Measurements from ENCODE around the gene CCDC85B. TPM values are rescaled to one million over a fixed set of nuclear protein-coding genes. Genes with fewer than 3 reads are reported as not detected.

Gene CCDC85B
- total RNA-seq, 1 donor from 2014 or later: 3.9 TPM

DNA sequence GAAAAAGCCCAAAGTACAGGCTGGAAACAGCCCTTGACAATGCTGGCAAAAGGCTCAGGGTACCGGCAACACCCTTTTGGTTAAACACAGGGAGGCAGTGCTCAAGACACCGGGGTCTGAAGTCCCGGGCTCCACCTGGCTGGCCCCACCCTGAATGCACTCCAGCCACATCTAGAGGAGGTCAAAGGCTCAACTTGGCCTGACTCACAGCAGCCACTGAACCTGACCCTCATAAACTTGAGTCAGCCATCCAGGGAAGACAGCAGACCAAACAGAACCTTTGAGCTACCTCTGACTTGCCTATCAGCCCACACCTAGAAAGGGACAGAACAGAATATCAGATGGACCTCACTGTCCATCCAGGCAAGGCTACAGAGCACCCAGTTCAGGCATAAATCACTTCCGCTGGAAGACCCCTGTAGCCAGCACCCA lies 36.3 kb upstream of the CCDC85B start:
- H3K9me3 ChIP-seq (ENCODE audit: low read depth): no peaks in the 10 kb centered on the region
- H3K4me1 Mint-ChIP-seq: peaks cover 17% of the 10 kb centered on the region
- H3K4me2 ChIP-seq: no peak overlapping the region
- no peak overlapping the region for H3K27ac ChIP-seq
- H3K36me3 ChIP-seq: peaks cover 7% of the 10 kb centered on the region
- peak overlapping the region; percentile 50 for H3K4me3 Mint-ChIP-seq
- TF ChIP-seq EZH2phosphoT487 (IDR thresholded peaks at IDR 0.05) (no peak), EZH2 (IDR thresholded peaks at IDR 0.05) (no peak)
- TF ChIP-seq, protein P1, sequence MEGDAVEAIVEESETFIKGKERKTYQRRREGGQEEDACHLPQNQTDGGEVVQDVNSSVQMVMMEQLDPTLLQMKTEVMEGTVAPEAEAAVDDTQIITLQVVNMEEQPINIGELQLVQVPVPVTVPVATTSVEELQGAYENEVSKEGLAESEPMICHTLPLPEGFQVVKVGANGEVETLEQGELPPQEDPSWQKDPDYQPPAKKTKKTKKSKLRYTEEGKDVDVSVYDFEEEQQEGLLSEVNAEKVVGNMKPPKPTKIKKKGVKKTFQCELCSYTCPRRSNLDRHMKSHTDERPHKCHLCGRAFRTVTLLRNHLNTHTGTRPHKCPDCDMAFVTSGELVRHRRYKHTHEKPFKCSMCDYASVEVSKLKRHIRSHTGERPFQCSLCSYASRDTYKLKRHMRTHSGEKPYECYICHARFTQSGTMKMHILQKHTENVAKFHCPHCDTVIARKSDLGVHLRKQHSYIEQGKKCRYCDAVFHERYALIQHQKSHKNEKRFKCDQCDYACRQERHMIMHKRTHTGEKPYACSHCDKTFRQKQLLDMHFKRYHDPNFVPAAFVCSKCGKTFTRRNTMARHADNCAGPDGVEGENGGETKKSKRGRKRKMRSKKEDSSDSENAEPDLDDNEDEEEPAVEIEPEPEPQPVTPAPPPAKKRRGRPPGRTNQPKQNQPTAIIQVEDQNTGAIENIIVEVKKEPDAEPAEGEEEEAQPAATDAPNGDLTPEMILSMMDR (IDR thresholded peaks at IDR 0.05): no peak
- H3K4me1 ChIP-seq: peaks cover 3% of the 10 kb centered on the region
- peaks cover 40% of the 10 kb centered on the region for H4K20me1 ChIP-seq (ENCODE audit: low read depth)
- H3K27ac Mint-ChIP-seq: no peak overlapping the region
- H3K27me3 ChIP-seq: no peaks in the 10 kb centered on the region
- H3F3A ChIP-seq (ENCODE audit: low read depth): peaks cover 71% of the 10 kb centered on the region
- H3K9ac ChIP-seq: no peak overlapping the region
- peak; percentile 1 for DNase-seq (ENCODE audit: low spot score)
- peaks cover 44% of the 10 kb centered on the region for H3K36me3 Mint-ChIP-seq
- H3K9me3 Mint-ChIP-seq: peaks cover 10% of the 10 kb centered on the region
- no peak overlapping the region for H3K4me3 ChIP-seq
- peaks cover 43% of the 10 kb centered on the region for H3K79me2 ChIP-seq (ENCODE audit: low read depth)
- peaks cover 21% of the 10 kb centered on the region for H3K27me3 Mint-ChIP-seq (ENCODE audit: insufficient read depth, low read depth)
- H2AFZ ChIP-seq (replicated peaks): no peak overlapping the region

GRCh38 chr11:65854852-65855837 lies 35.3 kb upstream of the CCDC85B start:
- Histone ChIP-seq H3K36me3 (peaks cover 7% of the 10 kb centered on the region), H3K79me2 (ENCODE audit: low read depth) (peaks cover 43% of the 10 kb centered on the region), H4K20me1 (ENCODE audit: low read depth) (peaks cover 40% of the 10 kb centered on the region), H3K9ac (no peak overlapping the region), H3F3A (ENCODE audit: low read depth) (peaks cover 78% of the 10 kb centered on the region), H3K4me2 (no peak overlapping the region), H3K4me3 (no peak overlapping the region), H3K27me3 (no peaks in the 10 kb centered on the region), H3K27ac (no peak overlapping the region), H3K4me1 (peaks cover 3% of the 10 kb centered on the region), H2AFZ (replicated peaks) (no peak overlapping the region), H3K9me3 (ENCODE audit: low read depth) (no peaks in the 10 kb centered on the region)
- Mint-ChIP-seq H3K9me3 (peaks cover 10% of the 10 kb centered on the region), H3K36me3 (peaks cover 44% of the 10 kb centered on the region), H3K4me3 (peak overlapping the region; percentile 93), H3K4me1 (peaks cover 23% of the 10 kb centered on the region), H3K27me3 (ENCODE audit: insufficient read depth, low read depth) (peaks cover 24% of the 10 kb centered on the region), H3K27ac (no peak overlapping the region)
- TF ChIP-seq, protein P1 (IDR thresholded peaks at IDR 0.05): no peak
- TF ChIP-seq EZH2 (IDR thresholded peaks at IDR 0.05) (no peak), EZH2phosphoT487 (IDR thresholded peaks at IDR 0.05) (no peak)
- DNase-seq (ENCODE audit: low spot score): no peak

DNA sequence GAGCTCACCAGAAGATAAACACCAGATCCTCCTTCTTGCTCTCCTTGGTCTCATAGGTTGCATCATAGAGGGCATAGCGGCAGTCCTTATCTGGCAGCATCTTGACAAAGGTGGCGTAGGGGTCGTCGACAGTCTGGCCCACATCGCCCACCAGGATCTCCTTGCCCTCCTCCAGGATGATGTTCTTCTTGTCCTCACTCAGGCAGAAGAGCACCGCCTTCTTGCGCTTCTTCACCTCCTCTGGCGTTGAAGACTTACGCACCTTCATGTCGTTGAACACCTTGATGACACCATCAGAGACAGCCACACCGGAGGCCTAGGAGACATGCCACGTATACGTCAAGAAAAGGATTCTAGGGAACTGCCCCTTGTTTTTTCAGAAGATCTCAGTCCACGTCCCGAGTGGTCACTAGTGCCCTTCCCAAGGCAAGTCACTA lies 34.5 kb upstream of the CCDC85B start:
- Histone ChIP-seq H3K27ac (no peak overlapping the region), H3K4me1 (peaks cover 3% of the 10 kb centered on the region), H3K4me2 (peak overlapping the region; percentile 92), H3K4me3 (peak overlapping the region; percentile 87), H2AFZ (replicated peaks) (no peak overlapping the region), H3K9me3 (ENCODE audit: low read depth) (no peaks in the 10 kb centered on the region), H3K36me3 (peaks cover 7% of the 10 kb centered on the region), H3F3A (ENCODE audit: low read depth) (peaks cover 85% of the 10 kb centered on the region), H3K9ac (no peak overlapping the region), H3K79me2 (ENCODE audit: low read depth) (peaks cover 45% of the 10 kb centered on the region), H4K20me1 (ENCODE audit: low read depth) (peaks cover 40% of the 10 kb centered on the region), H3K27me3 (no peaks in the 10 kb centered on the region)
- Mint-ChIP-seq H3K4me3 (peak overlapping the region; percentile 93), H3K27ac (no peak overlapping the region), H3K27me3 (ENCODE audit: insufficient read depth, low read depth) (peaks cover 24% of the 10 kb centered on the region), H3K9me3 (peaks cover 10% of the 10 kb centered on the region), H3K36me3 (peaks cover 45% of the 10 kb centered on the region), H3K4me1 (peaks cover 25% of the 10 kb centered on the region)
- DNase-seq (ENCODE audit: low spot score): peak; percentile 8
- TF ChIP-seq, protein P1 (IDR thresholded peaks at IDR 0.05): no peak
- TF ChIP-seq EZH2 (IDR thresholded peaks at IDR 0.05) (no peak), EZH2phosphoT487 (IDR thresholded peaks at IDR 0.05) (no peak)

Data from neural progenitor cell (in vitro differentiated cells).